HL-60/S4 (cell line): Measurements from ENCODE around the gene SUDS3.

Experiments used
- in situ Hi-C: fragments of 300-500 bp; cut with MboI; formaldehyde crosslinking; loops from 2 replicates; pipeline ENCODE4 v1.14.3; 2022; ENCODE audit warnings: low sequenced_read_pairs

SUDS3 gene

GRCh38 chr12:118436002-118436730, 59.8 kb downstream of the SUDS3 start:
- in situ Hi-C loops = no loop called here

GRCh38 chr12:118436986-118437385, 60.6 kb downstream of the SUDS3 start:
- in situ Hi-C loops = no loop called here

- in situ Hi-C loops = no loop called here
These were observed 62.7 kb downstream of the SUDS3 start for GRCh38 chr12:118439068-118439467.

GRCh38 chr12:118446247-118446646, 69.9 kb downstream of the SUDS3 start:
- in situ Hi-C loops = no loop called here

GRCh38 chr12:118447181-118447580, 70.8 kb downstream of the SUDS3 start:
- in situ Hi-C loops = no loop called here

- in situ Hi-C loops = no loop called here
These were observed 72.0 kb downstream of the SUDS3 start for GRCh38 chr12:118448341-118448740.

- in situ Hi-C loops = no loop called here
These were observed 79.0 kb downstream of the SUDS3 start for GRCh38 chr12:118455327-118455726.

GRCh38 chr12:118456741-118457140, 80.4 kb downstream of the SUDS3 start:
- in situ Hi-C loops = no loop called here

GRCh38 chr12:118459110-118459509, 82.8 kb downstream of the SUDS3 start:
- in situ Hi-C loops = no loop called here

- in situ Hi-C loops = no loop called here
These were observed 87.3 kb downstream of the SUDS3 start for GRCh38 chr12:118463677-118464076.

GRCh38 chr12:118465706-118466105, 89.4 kb downstream of the SUDS3 start:
- in situ Hi-C loops = no loop called here
